HepG2 (cell line): ENCODE data around the gene PLEKHM2. TPM values are rescaled to one million over a fixed set of nuclear protein-coding genes. Genes with fewer than 3 reads are reported as not detected.

Experiments
- ATAC-seq: fragments of 200-7000 bp; cut with Tn5 transposase; 3 replicates; pipeline ENCODE4 v1.9.1; 2020; ENCODE audit warnings: mild to moderate bottlenecking, moderate library complexity
- BruUV-seq: library from RNA; stranded (reverse); fragments of 400-500 nt; replicated peaks from 2 replicates; lab custom pipeline; 2021; lab: Mats Ljungman, UMichigan
- CTCF ChIA-PET: fragments of 300-600 bp; formaldehyde crosslinking; extraction: SDS; loops from one replicate; lab custom pipeline; 2021; ENCODE audit warnings: low total read pairs, inconsistent platforms, low intra/inter-chr PET ratio; lab: Yijun Ruan, JAX
- POLR2A ChIA-PET: fragments of 350-600 bp; sonication (Branson Sonifier 250); formaldehyde crosslinking; loops from one replicate; lab custom pipeline; 2020; ENCODE audit warnings: antibody characterized with exemption, inconsistent platforms; lab: Yijun Ruan, JAX
- DNase-seq: peaks from one replicate; pipeline ENCODE4 v3.0.0-alpha.2; 2015; ENCODE audit warnings: low spot score
- FAIRE-seq: peaks from 3 replicates; lab custom pipeline; 2011; peaks lifted over from hg19 to GRCh38; lab: Jason Lieb, UNC
- H2AFZ ChIP-seq: one replicate; pipeline ENCODE4 v1.6.1; 2011; ENCODE audit warnings: low read length, inconsistent platforms
- H3K27ac ChIP-seq: fragments of 300-600 bp; 3 replicates; pipeline ENCODE4 v1.8.0; 2011; ENCODE audit warnings: mixed run types, mild to moderate bottlenecking, mixed read lengths, low read length, inconsistent platforms; ENCODE audit not compliant: insufficient read depth; ENCODE audit errors: extremely low read length
- H3K27me3 ChIP-seq, 2 experiments: fragments of 200-600 bp in 1 of 2; 2 replicates in 1 of 2; 3 replicates in 1 of 2; pipeline versions ENCODE4 v1.6.0 to v1.8.0; 2011; ENCODE audit warnings: low read length in 2 of 2, mild to moderate bottlenecking in 2 of 2, moderate library complexity in 2 of 2, inconsistent platforms in 1 of 2; ENCODE audit not compliant: insufficient read depth in 2 of 2, control insufficient read depth in 1 of 2
- H3K36me3 ChIP-seq, 2 experiments: fragments of 200-600 bp in 1 of 2; replicated peaks in 1 of 2; 2 replicates in 1 of 2; 3 replicates in 1 of 2; pipeline versions ENCODE4 v1.5.1 to v1.8.0; 2011; ENCODE audit warnings: low read length in 2 of 2, inconsistent platforms in 1 of 2; ENCODE audit not compliant: insufficient read depth in 2 of 2, control insufficient read depth in 1 of 2
- H3K4me1 ChIP-seq: 2 replicates; pipeline ENCODE4 v1.5.1; 2012; ENCODE audit warnings: low read length, inconsistent platforms; ENCODE audit not compliant: insufficient read depth
- H3K4me2 ChIP-seq: 2 replicates; pipeline ENCODE4 v1.6.0; 2011; ENCODE audit warnings: low read depth, low read length, inconsistent platforms
- H3K4me3 ChIP-seq, 3 experiments: fragments of 200-600 bp in 1 of 3; sonication (generic), shearing (Covaris generic) in 1 of 3; replicated peaks in 1 of 3; 2 replicates each; pipeline ENCODE4 v1.5.1; 2011 to 2016; ENCODE audit warnings: low read length in 3 of 3, inconsistent platforms in 2 of 3, low read depth in 2 of 3, mild to moderate bottlenecking in 2 of 3, control low read depth in 1 of 3, mixed read lengths in 1 of 3; ENCODE audit not compliant: insufficient read depth in 1 of 3
- H3K79me2 ChIP-seq: one replicate; pipeline ENCODE4 v1.6.1; 2011; ENCODE audit warnings: low read length, inconsistent platforms; ENCODE audit not compliant: insufficient read depth
- H3K9ac ChIP-seq: 2 replicates; pipeline ENCODE4 v1.6.0; 2011; ENCODE audit warnings: mild to moderate bottlenecking, low read depth, low read length, inconsistent platforms; ENCODE audit not compliant: insufficient read depth
- H3K9me3 ChIP-seq: 2 replicates; pipeline ENCODE4 v1.5.1; 2012; ENCODE audit warnings: mild to moderate bottlenecking, low read length
- H4K20me1 ChIP-seq: 2 replicates; pipeline ENCODE4 v1.6.0; 2011; ENCODE audit warnings: inconsistent platforms, mild to moderate bottlenecking, low read length, moderate library complexity; ENCODE audit not compliant: insufficient read depth
- ATF7-NPFF ChIP-seq: sonication (generic); formaldehyde crosslinking; IDR thresholded peaks from 2 replicates; pipeline ENCODE4 v1.8.1; 2023; ENCODE audit warnings: mild to moderate bottlenecking, low read depth, missing genetic modification reagents, moderate library complexity
- BCLAF1 ChIP-seq: fragments of 450-650 bp; IDR thresholded peaks from 2 replicates; pipeline ENCODE4 v1.6.1; 2017; ENCODE audit warnings: mild to moderate bottlenecking
- CTCF ChIP-seq: sonication (generic); formaldehyde crosslinking; IDR thresholded peaks from 2 replicates; pipeline ENCODE4 v1.5.0; 2020; ENCODE audit warnings: mild to moderate bottlenecking, missing genetic modification reagents, moderate library complexity
- ELF3 ChIP-seq: IDR thresholded peaks from 2 replicates; pipeline ENCODE4 v1.6.1; 2016; ENCODE audit warnings: missing genetic modification reagents, missing compliant biosample characterization
- GTF3A ChIP-seq: sonication (generic); formaldehyde crosslinking; conservative IDR thresholded peaks from 2 replicates; pipeline ENCODE4 v1.4.0; 2020; ENCODE audit warnings: mild to moderate bottlenecking, missing genetic modification reagents
- HIC2 ChIP-seq: sonication (generic); formaldehyde crosslinking; IDR thresholded peaks from 2 replicates; pipeline ENCODE4 v1.9.0; 2022; ENCODE audit warnings: low read depth, missing genetic modification reagents
- KAT2B ChIP-seq: fragments of 150-350 bp; IDR thresholded peaks from 2 replicates; pipeline ENCODE4 v1.6.1; 2014; ENCODE audit warnings: low read depth, low read length, borderline replicate concordance
- KDM5A ChIP-seq: fragments of 200-600 bp; sonication (generic); IDR thresholded peaks from 2 replicates; pipeline ENCODE4 v1.7.0; 2018; ENCODE audit warnings: antibody characterized with exemption, mild to moderate bottlenecking, low read length, borderline replicate concordance
- MXI1 ChIP-seq: IDR thresholded peaks from 3 replicates; pipeline ENCODE4 v1.6.1; 2012; ENCODE audit warnings: low read depth, low read length, inconsistent platforms, borderline replicate concordance
- NR2F2 ChIP-seq: IDR thresholded peaks from 2 replicates; pipeline ENCODE4 v1.6.1; 2012; ENCODE audit warnings: low read depth, inconsistent platforms, borderline replicate concordance
- SIX1 ChIP-seq: sonication (generic); formaldehyde crosslinking; IDR thresholded peaks from 2 replicates; pipeline ENCODE4 v1.4.0; 2020; ENCODE audit warnings: missing genetic modification reagents, borderline replicate concordance
- SOX13 ChIP-seq, 3 experiments: fragments of 450-650 bp in 1 of 3; sonication (generic) in 1 of 3; formaldehyde crosslinking in 1 of 3; IDR thresholded peaks in 2 of 3; conservative IDR thresholded peaks in 1 of 3; 2 replicates each; pipeline versions ENCODE4 v1.5.0 to v1.6.1; 2016 to 2020; ENCODE audit warnings: antibody characterized with exemption in 1 of 3, mild to moderate bottlenecking in 1 of 3, missing compliant biosample characterization in 1 of 3, missing genetic modification reagents in 1 of 3, moderate library complexity in 1 of 3
- ZNF260 ChIP-seq: sonication (generic); formaldehyde crosslinking; IDR thresholded peaks from 2 replicates; pipeline ENCODE4 v1.4.0; 2020; ENCODE audit warnings: missing genetic modification reagents, low read depth, mild to moderate bottlenecking, borderline replicate concordance
- ZNF354B ChIP-seq: sonication (generic); formaldehyde crosslinking; IDR thresholded peaks from 2 replicates; pipeline ENCODE4 v1.8.0; 2022; ENCODE audit warnings: mild to moderate bottlenecking, missing genetic modification reagents
- ZNF580 ChIP-seq: IDR thresholded peaks from 2 replicates; pipeline ENCODE4 v1.6.1; 2016; ENCODE audit warnings: low read depth, borderline replicate concordance
- ZNF747 ChIP-seq: sonication (generic); formaldehyde crosslinking; IDR thresholded peaks from 2 replicates; pipeline ENCODE4 v1.8.1; 2023; ENCODE audit warnings: missing genetic modification reagents, mild to moderate bottlenecking, borderline replicate concordance
- WGBS: methylation state at CpG from one replicate; pipeline ENCODE4 v1.1.6; 2017; ENCODE audit warnings: low lambda C conversion rate; 5-methylcytosine and 5-hydroxymethylcytosine counted together
- in situ Hi-C: cut with HindIII; loops from 2 replicates; pipeline ENCODE4 v1.10.0; 2017; ENCODE audit warnings: low pct_unique_long_range_greater_than_20kb; ENCODE audit not compliant: extremely low pct_ligation_motif_present
- intact Hi-C: fragments of 100-400 bp; cut with micrococcal nuclease; formaldehyde crosslinking; loops from one replicate; pipeline ENCODE4 v1.10.0; 2022; ENCODE audit not compliant: unreplicated experiment
- polyA plus RNA-seq, 8 experiments: library from polyadenylated mRNA; depleted of rRNA in 3 of 8; stranded (reverse) in 7 of 8; unstranded in 1 of 8; fragments of >200 nt; fragmentation: Illumina TruSeq in 4 of 8; extraction: Trizol in 4 of 8; gene quantifications; 2 replicates each; pipeline versions ENCODE4 v1.2.1 to v1.2.3, GENCODE V29; 2011 to 2016; ENCODE audit warnings: low read depth in 4 of 8, missing spikeins in 1 of 8, mixed read lengths in 1 of 8; ENCODE audit not compliant: insufficient read depth in 1 of 8
- total RNA-seq, 5 experiments: library from RNA; depleted of rRNA; stranded (reverse); fragments of >200 nt; fragmentation: Illumina TruSeq; extraction: Trizol; gene quantifications; 2 replicates each; pipeline ENCODE4 v1.2.3, GENCODE V29; 2016; ENCODE audit warnings: low read depth in 1 of 5

The PLEKHM2 gene
- total and polyA plus RNA-seq, 2 of the 13 experiments (the other 11 are each of a cell fraction or from before 2014, with no cell fraction given) = 16.5 to 27.3 TPM

GRCh38 chr1:15718199-15718601, 34.1 kb downstream of the PLEKHM2 start (continued):
- TF ChIP-seq BCLAF1 (no peak), NR2F2 (no peak), GTF3A (CRISPR knock-in tag) (no peak), SOX13 (IDR thresholded peaks at IDR 0.05) (no peak), SOX13 (CRISPR knock-in tag; conservative IDR thresholded peaks at IDR 0.05 in 1 of 2, IDR thresholded peaks at IDR 0.05 in 1 of 2) (no peak), ZNF354B (no peak), ELF3 (CRISPR knock-in tag) (no peak), KAT2B (no peak)

- peaks cover 22 to 51% of the 10 kb centered on the region in 2 experiments for H3K36me3 ChIP-seq
- in situ Hi-C loops = no loop called here
- POLR2A ChIA-PET = no interaction called here
- H3K9me3 ChIP-seq = no peaks in the 10 kb centered on the region
- DNase-seq (no peak), FAIRE-seq (no peak), ATAC-seq (no peak)
- no peak overlapping the region for H3K4me3 ChIP-seq
- H2AFZ ChIP-seq = no peak overlapping the region
- WGBS = 98% methylated on average over 12 of the region's 12 CpGs
- no peak overlapping the region for H3K4me2 ChIP-seq
- intact Hi-C loops = no loop called here
- no peak overlapping the region for H3K9ac ChIP-seq
- H3K27ac ChIP-seq = no peak overlapping the region
- H3K27me3 ChIP-seq = no peaks in the 10 kb centered on the region
- no peaks in the 10 kb centered on the region for H3K79me2 ChIP-seq
- H3K4me1 ChIP-seq = peaks cover 12% of the 10 kb centered on the region; the same call in 1 of the 2 replicates
- BruUV-seq = no TSS peak
- H4K20me1 ChIP-seq = no peaks in the 10 kb centered on the region
- CTCF ChIA-PET = no interaction called here
- TF ChIP-seq HIC2 (CRISPR knock-in tag) (no peak), SIX1 (CRISPR knock-in tag) (no peak), ZNF260 (CRISPR knock-in tag) (no peak), ZNF580 (CRISPR knock-in tag) (no peak), ATF7-NPFF (CRISPR knock-in tag) (no peak), CTCF (CRISPR knock-in tag) (peak; percentile 35), KDM5A (no peak), MXI1 (no peak), ZNF747 (CRISPR knock-in tag) (no peak)
Observed at GRCh38 chr1:15719381-15720120, 35.4 kb downstream of the PLEKHM2 start.
